Naive B cell (primary cell): ENCODE data around the gene NAPSA. TPM values are rescaled to one million over a fixed set of nuclear protein-coding genes. Genes with fewer than 3 reads are reported as not detected.
"Not testable (repeated sequence)": the region's sequence is repeated elsewhere in the genome, so short reads cannot be mapped to it uniquely, and the experiment has no call there.

Source experiments
- ATAC-seq, 2 donors: fragments of 150-1000 bp; cut with Tn5 transposase; 2 replicates each; pipeline ENCODE4 v1.10.0; 2021; ENCODE audit warnings: low read depth in 2 of 2, mild to moderate bottlenecking in 2 of 2, moderate library complexity in 2 of 2
- DNase-seq: peaks from one replicate; pipeline ENCODE4 v3.0.0; 2022
- H3K27ac Mint-ChIP-seq, 6 donors: one replicate each; pipeline ENCODE4 v1.8.0; 2020 to 2022; ENCODE audit warnings: mild to moderate bottlenecking in 6 of 6, mixed read lengths in 6 of 6, moderate library complexity in 5 of 6, inconsistent platforms in 2 of 6
- H3K27me3 Mint-ChIP-seq, 3 donors: one replicate each; pipeline ENCODE4 v1.8.0; 2021 to 2022; ENCODE audit warnings: mixed read lengths in 3 of 3, mild to moderate bottlenecking in 1 of 3
- H3K36me3 Mint-ChIP-seq, 2 donors: one replicate each; pipeline ENCODE4 v1.8.0; 2020 to 2022; ENCODE audit warnings: mixed read lengths in 2 of 2, inconsistent platforms in 1 of 2, mild to moderate bottlenecking in 1 of 2
- H3K4me1 Mint-ChIP-seq, 3 donors: one replicate each; pipeline ENCODE4 v1.8.0; 2020 to 2022; ENCODE audit warnings: mixed read lengths in 3 of 3, inconsistent platforms in 1 of 3, mild to moderate bottlenecking in 1 of 3, moderate library complexity in 1 of 3
- H3K4me3 Mint-ChIP-seq, 8 donors: one replicate each; pipeline ENCODE4 v1.8.0; 2020 to 2022; ENCODE audit warnings: mild to moderate bottlenecking in 8 of 8, mixed read lengths in 8 of 8, moderate library complexity in 8 of 8, inconsistent platforms in 2 of 8
- H3K9me3 Mint-ChIP-seq, 7 donors: one replicate each; pipeline ENCODE4 v1.8.0; 2020 to 2022; ENCODE audit warnings: mixed read lengths in 7 of 7, mild to moderate bottlenecking in 5 of 7, inconsistent platforms in 2 of 7, moderate library complexity in 1 of 7
- polyA plus RNA-seq, 6 donors: library from polyadenylated mRNA; unstranded; fragments of 300-500 nt; fragmentation: Illumina TruSeq; gene quantifications; one replicate each; pipeline ENCODE4 v1.2.3, GENCODE V29; 2021; ENCODE audit warnings: low read depth in 6 of 6

The NAPSA gene
- polyA plus RNA-seq, 6 donors from 2014 or later, result 0.38 to 1.8 (median 1.1) TPM; not detected in 1

DNA sequence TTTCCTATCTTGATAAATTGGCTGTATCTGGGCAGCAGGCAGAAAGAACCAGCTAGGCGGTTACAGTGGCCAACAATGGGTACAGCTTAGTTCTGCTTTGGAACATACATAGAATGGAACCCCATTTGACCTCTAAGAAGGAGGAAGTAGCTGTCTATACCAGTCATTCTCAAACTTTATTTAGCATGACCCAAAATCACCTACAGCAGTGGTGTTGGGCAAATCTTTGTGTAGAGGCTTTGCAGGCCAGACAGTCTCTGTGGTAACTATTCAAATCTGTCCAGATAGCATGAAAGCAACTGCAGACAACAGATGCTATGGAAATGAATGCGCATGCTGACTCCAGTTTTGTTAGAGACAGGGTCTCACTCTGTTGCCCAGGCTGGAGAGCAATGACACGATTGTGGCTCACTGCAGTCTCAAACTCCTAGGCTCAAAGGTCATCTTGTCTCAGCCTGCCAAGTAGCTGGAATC lies 24.3 kb downstream of the NAPSA start:
- DNase-seq, result peak; percentile 71
- peaks cover 37 to 83% (median 70%) of the 10 kb centered on the region in 3 donors for H3K4me1 Mint-ChIP-seq
- peak overlapping the region; percentile 71 to 98 (median 86) for H3K4me3 Mint-ChIP-seq
- H3K27ac Mint-ChIP-seq, result peak overlapping the region; percentile 47 to 97 (median 88)
- peak; percentile 55 to 57 for ATAC-seq
- H3K36me3 Mint-ChIP-seq, result peaks cover 9 to 15% of the 10 kb centered on the region in 2 donors
- H3K9me3 Mint-ChIP-seq, result peaks cover 0 to 4% (median 0%) of the 10 kb centered on the region in 7 donors
- no peaks in the 10 kb centered on the region for H3K27me3 Mint-ChIP-seq

DNA sequence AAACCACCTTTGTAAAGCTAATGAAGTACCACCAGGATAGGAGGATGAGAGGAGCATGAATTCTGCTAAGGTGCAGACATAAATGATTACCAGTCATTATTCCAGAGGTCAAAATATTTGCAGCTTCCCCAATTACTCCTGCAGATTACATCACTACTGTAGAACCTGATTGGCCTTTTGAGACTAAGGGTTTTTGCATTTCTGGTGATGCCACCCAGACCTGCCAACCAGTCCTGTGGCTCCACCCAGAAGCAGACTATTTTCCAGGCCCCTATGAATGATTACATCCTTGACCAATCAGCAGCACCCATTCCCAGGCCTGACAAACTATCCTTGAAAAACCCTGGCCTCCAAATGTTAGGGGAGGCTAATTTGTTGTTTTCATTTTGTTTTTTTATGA lies 25.1 kb downstream of the NAPSA start:
- peaks cover 0 to 4% (median 0%) of the 10 kb centered on the region in 7 donors for H3K9me3 Mint-ChIP-seq
- H3K36me3 Mint-ChIP-seq, result peaks cover 15 to 23% of the 10 kb centered on the region in 2 donors
- H3K27me3 Mint-ChIP-seq, result no peaks in the 10 kb centered on the region
- H3K4me3 Mint-ChIP-seq, result peak overlapping the region; percentile 60 to 98 (median 84)
- H3K4me1 Mint-ChIP-seq, result peaks cover 43 to 82% (median 75%) of the 10 kb centered on the region in 3 donors
- peak overlapping the region in 3 of 6 donors; percentile 47 to 93 (median 89) for H3K27ac Mint-ChIP-seq
- ATAC-seq, result no peak
- no peak for DNase-seq

DNA sequence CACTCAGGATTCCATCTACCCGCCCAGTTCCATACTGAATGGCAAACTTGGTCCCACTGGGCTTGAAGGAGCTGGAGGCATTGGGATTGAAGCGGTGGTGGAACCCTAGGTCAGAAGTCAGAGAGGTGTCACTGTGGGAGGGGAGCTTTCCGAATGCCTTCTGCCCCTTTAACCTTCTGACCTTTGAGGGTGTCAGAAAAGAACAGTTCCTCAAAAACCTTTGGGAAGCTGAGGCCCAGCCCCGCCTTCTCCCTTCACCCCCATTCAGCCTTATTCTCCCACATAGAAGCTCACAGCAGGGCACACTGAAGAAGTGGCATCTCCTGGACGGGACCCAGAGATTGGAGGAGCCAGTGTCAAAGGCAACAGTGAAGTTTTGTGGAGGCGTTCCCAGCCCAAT lies 28.4 kb downstream of the NAPSA start:
- H3K4me3 Mint-ChIP-seq, result peak overlapping the region in 3 of 8 donors; percentile 23 to 78 (median 57)
- peaks cover 57 to 88% (median 84%) of the 10 kb centered on the region in 3 donors for H3K4me1 Mint-ChIP-seq
- not testable (repeated sequence) for H3K9me3 Mint-ChIP-seq, DNase-seq, ATAC-seq, H3K27me3 Mint-ChIP-seq
- peak overlapping the region in 3 of 6 donors; percentile 51 to 54 (median 54) for H3K27ac Mint-ChIP-seq
- peaks cover 17 to 26% of the 10 kb centered on the region in 2 donors for H3K36me3 Mint-ChIP-seq

DNA sequence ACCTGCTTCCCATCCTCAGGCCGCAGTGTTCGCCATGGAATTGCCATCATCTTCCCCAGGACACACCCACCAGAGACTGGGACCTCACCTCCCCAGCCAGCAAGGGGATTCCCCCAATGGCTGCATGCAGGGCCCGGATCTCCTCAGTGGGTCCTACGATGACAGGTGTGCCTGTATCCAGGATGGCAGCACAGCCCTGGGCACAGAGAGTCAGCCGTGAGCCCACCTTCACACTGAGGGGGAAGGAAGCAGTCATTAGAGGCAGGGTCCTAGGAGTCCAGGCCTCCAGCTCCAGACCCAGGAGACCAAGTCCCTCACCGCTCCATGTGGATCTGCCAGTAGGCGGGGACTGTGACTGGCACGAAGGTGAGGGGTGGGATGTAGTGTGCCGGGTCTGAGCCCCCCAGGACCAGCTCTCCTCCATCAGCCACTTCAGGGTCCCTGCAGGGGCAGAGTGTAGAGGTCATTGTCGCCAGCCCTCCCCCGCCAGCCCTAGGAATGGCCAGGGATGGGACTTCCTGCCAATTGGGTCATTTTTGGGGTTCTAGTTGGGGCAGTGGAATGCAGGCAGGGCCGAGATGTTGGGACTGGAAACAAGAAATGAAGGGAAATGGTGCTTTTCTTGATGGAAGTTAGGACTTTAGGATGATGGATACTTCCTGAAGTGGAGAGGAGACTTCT lies 30.6 kb downstream of the NAPSA start:
- Mint-ChIP-seq H3K4me3 (peak overlapping the region in 7 of 8 donors; percentile 5 to 95 (median 86)), H3K4me1 (peaks cover 65 to 92% (median 87%) of the 10 kb centered on the region in 3 donors), H3K36me3 (peaks cover 13 to 26% of the 10 kb centered on the region in 2 donors), H3K9me3 (peaks cover 0 to 9% (median 0%) of the 10 kb centered on the region in 7 donors), H3K27ac (peak overlapping the region in 4 of 6 donors; percentile 56 to 85 (median 70)), H3K27me3 (no peaks in the 10 kb centered on the region)
- DNase-seq (no peak), ATAC-seq (no peak)

DNA sequence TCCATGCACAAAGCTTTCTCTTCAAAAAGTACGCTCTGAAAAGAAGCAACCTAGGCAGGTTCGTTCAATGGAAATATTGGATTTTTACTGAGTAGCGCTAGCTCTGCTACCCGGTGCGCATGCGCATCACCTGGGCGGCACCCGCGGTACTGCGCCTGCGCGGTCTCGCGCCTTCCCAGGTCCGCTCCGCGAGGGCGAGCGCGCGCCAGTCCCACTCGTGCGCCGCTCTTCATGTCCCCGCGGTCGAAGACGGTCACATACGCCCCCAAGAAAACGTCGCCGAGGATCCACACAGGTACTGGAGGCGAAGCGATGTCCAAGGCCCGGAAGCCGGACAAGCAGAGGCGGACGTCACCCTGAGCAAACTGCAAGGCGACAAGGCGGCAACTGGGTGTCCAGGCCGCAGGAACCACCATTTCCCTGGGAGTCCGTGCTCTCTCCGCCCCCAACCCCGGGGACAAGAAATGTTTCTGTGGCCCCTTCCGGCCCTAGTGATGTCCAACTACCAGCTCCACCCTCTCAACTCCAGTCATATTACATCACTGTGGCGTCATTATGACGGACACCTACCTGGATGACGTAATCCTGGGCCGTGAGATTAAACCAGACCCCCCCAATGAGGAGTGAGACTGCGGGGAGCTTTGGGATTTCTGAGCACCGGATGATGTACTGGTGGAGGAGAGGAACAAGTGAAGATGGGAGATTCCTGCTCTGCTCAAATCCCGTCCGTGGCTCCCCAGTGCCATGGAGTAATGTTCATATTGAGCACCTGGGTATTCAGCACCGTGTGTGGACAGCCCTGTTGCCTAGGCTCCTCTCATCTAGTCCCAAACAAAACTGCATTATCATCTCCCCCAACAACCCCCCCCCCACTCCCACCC lies 31.5 kb downstream of the NAPSA start:
- ATAC-seq, result peak in 1 of 2 donors; percentile 2
- no peak for DNase-seq
- peaks cover 0 to 6% (median 0%) of the 10 kb centered on the region in 3 donors for H3K27me3 Mint-ChIP-seq
- peaks cover 0 to 16% (median 5%) of the 10 kb centered on the region in 7 donors for H3K9me3 Mint-ChIP-seq
- peaks cover 68 to 93% (median 88%) of the 10 kb centered on the region in 3 donors for H3K4me1 Mint-ChIP-seq
- H3K4me3 Mint-ChIP-seq, result peak overlapping the region; percentile 86 to 95 (median 92)
- peak overlapping the region; percentile 85 to 98 (median 92) for H3K27ac Mint-ChIP-seq
- H3K36me3 Mint-ChIP-seq, result peaks cover 9 to 26% of the 10 kb centered on the region in 2 donors

DNA sequence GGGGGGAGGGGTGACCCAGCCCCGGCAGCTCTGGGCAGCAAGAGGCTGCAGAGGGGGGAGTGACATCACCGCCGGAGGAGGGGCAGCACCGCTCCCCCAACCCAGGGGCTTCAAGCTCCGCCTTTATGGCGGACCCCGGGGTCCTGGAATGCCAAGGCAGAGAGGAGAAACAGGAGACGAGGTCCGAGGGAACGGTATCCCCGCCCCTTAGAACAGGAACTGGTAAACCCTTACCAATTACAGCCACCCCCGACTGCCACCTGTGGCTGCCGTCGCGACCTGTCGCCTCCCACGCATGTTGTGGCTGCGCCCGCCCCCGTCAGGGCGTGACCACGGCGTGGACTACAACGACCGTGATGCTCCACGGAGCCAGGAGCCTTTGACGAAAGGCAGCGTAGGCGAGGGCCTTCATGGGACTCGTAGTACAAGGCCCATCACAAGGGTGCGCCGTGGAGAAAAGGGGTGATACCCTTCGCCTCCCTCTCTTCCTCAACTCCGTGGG lies 32.2 kb downstream of the NAPSA start:
- H3K4me3 Mint-ChIP-seq, result peak overlapping the region; percentile 86 to 95 (median 92)
- peaks cover 68 to 89% (median 84%) of the 10 kb centered on the region in 3 donors for H3K4me1 Mint-ChIP-seq

DNA sequence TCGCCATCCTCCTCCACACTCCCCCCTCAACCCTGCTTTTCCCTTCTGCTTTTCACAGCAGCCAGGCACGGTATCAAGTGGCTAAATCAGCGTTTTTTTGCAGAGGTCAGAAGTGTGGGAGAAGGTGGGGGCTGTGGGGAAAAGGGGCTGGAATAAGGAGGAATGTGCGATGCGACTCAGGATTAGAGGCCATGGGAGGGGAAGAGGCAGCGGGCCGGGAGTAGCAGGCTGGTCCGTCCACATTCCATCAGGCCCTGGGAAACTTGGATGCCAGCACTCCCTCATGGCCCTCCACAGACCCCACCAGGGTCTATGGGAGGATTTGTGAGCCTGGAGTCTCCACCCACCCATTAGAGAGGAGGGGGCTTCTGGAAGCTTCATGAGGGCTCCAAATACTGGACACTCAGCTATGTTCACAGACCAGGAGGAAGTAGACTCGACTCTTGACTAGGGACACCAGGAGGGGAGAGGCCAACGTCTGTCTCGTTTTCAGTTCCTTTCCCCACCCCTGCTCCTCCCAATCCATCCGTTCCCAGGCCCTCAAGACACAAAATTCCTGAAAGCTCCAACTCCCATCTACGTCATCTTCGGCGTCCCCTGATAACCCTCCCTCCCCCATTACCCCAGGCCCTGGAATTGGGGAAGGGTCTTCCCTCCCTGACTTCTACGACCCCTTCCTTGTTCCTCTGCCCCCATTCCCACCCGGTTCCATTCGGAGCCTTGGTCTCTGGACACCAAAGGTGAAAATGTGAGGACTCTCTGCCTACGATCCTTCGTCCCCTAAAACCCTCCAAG lies 33.0 kb downstream of the NAPSA start:
- peaks cover 72 to 89% (median 81%) of the 10 kb centered on the region in 3 donors for H3K4me1 Mint-ChIP-seq
- no peak for DNase-seq
- H3K27ac Mint-ChIP-seq, result peak overlapping the region; percentile 58 to 94 (median 84)

More for the DNA sequence above, 32.2 kb downstream of the NAPSA start:
- Mint-ChIP-seq H3K27ac (peak overlapping the region; percentile 85 to 98 (median 94)), H3K9me3 (peaks cover 0 to 16% (median 5%) of the 10 kb centered on the region in 7 donors), H3K27me3 (peaks cover 0 to 6% (median 0%) of the 10 kb centered on the region in 3 donors), H3K36me3 (peaks cover 9 to 26% of the 10 kb centered on the region in 2 donors)
- ATAC-seq (peak; percentile 60 to 61), DNase-seq (peak; percentile 88)

DNA sequence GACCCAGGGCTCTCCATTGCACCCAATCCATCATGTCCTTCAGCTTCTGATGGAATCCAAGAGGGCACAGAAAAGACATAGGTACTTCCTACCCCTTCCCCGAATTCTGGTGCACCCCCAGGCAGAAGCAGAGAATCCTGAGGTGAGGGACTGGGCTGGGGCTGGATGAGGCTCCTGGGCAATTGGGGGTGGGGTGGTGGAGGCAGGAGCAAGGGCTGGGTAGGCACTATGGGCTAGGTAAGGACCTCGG lies 33.5 kb downstream of the NAPSA start:
- peaks cover 72 to 89% (median 81%) of the 10 kb centered on the region in 3 donors for H3K4me1 Mint-ChIP-seq
- no peak for ATAC-seq
- H3K9me3 Mint-ChIP-seq, result peaks cover 0 to 19% (median 7%) of the 10 kb centered on the region in 7 donors
- H3K4me3 Mint-ChIP-seq, result peak overlapping the region; percentile 86 to 95 (median 90)
- peak overlapping the region in 3 of 6 donors; percentile 31 to 91 (median 85) for H3K27ac Mint-ChIP-seq
- no peak for DNase-seq
- H3K27me3 Mint-ChIP-seq, result peaks cover 4 to 16% (median 11%) of the 10 kb centered on the region in 3 donors
- H3K36me3 Mint-ChIP-seq, result peaks cover 9 to 27% of the 10 kb centered on the region in 2 donors

More for the DNA sequence above, 33.0 kb downstream of the NAPSA start:
- no peak for ATAC-seq
- peak overlapping the region; percentile 86 to 95 (median 92) for H3K4me3 Mint-ChIP-seq
- H3K9me3 Mint-ChIP-seq, result peaks cover 0 to 16% (median 7%) of the 10 kb centered on the region in 7 donors
- peaks cover 0 to 11% (median 5%) of the 10 kb centered on the region in 3 donors for H3K27me3 Mint-ChIP-seq
- peaks cover 9 to 27% of the 10 kb centered on the region in 2 donors for H3K36me3 Mint-ChIP-seq

DNA sequence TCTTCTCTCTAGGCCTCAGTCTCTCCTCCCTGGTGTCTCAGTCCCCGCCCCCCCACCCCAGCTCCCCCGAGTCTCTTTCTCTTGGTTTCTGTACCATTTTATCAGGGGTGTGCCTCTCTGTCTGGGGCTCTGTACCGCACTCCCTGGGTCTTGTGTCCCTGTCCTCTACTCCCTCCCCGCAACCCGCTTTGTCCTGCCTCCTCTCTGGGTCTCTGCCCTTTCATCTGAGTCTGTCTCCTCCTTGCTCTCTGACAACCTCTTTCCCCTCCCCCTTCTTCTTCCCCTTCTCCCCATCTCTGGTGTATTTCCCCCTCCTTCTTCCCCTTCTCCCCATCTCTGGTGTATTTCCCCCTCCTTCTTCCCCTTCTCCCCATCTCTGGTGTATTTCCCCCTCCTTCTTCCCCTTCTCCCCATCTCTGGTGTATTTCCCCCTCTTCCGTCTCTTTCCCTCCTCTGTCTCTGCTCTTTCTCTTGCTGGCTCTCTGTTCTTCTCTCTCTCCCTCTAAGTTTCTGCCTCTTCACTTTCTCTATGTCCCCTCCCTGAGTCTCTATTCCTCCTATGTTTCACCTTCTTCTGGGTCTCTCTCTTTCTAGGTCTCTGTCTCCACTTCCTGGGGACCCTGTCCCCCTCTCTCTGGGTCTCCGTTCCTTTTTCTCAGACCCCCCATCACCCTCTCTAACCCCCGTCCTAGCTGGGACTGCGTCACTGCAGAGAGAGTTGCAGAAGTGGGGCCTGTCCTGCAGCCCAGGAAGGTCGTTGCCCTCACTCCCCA lies 34.0 kb downstream of the NAPSA start:
- H3K27me3 Mint-ChIP-seq, result peaks cover 5 to 20% (median 13%) of the 10 kb centered on the region in 3 donors
- DNase-seq, result no peak
- H3K36me3 Mint-ChIP-seq, result peaks cover 9 to 28% of the 10 kb centered on the region in 2 donors
- H3K9me3 Mint-ChIP-seq, result peaks cover 0 to 21% (median 7%) of the 10 kb centered on the region in 7 donors
- peaks cover 77 to 89% (median 81%) of the 10 kb centered on the region in 3 donors for H3K4me1 Mint-ChIP-seq
- peak overlapping the region; percentile 76 to 96 (median 88) for H3K27ac Mint-ChIP-seq
- ATAC-seq, result no peak
- peak overlapping the region; percentile 86 to 95 (median 90) for H3K4me3 Mint-ChIP-seq

DNA sequence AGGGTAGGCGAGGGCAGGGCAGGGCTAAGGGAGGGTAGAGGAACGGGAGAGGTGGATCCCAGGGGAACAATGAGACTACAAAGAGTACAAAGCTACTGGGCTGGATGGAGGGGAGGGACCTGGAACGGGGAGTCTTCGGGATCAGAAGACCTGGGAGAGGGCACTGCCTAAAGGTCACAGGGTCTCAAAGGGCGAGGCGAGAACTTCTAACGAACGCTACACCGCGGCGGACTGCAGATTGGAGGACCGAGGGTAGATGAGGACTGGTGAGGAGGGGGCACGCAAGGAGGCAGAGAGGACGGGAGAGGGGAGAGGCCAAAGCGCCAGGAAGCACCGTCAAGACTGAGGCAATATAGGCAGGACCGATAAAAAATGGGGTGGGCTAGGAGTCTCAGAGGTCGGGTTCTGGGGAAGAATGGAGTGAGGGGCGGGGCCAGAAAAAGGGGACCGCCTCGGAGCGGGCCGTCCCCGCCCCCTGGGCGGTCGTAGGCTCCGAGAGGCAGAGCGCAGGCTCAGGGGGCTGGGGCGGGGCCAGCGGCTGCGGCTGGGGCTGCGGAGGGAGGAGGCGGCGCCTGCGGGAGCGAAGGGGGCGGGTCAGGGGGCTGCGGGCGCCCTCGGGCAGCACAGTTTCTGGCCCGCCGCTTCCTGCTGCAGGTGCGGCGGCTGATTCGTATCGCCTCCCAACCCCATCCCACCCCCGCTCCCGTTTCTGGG lies 34.9 kb downstream of the NAPSA start:
- ATAC-seq, result peak; percentile 31 to 40
- peaks cover 4 to 22% of the 10 kb centered on the region in 2 donors for H3K36me3 Mint-ChIP-seq
- peak; percentile 84 for DNase-seq
- H3K27me3 Mint-ChIP-seq, result peaks cover 5 to 20% (median 13%) of the 10 kb centered on the region in 3 donors
- peaks cover 73 to 82% (median 80%) of the 10 kb centered on the region in 3 donors for H3K4me1 Mint-ChIP-seq
- peaks cover 0 to 21% (median 7%) of the 10 kb centered on the region in 7 donors for H3K9me3 Mint-ChIP-seq
- peak overlapping the region; percentile 86 to 95 (median 90) for H3K4me3 Mint-ChIP-seq
- H3K27ac Mint-ChIP-seq, result peak overlapping the region; percentile 85 to 97 (median 96)

DNA sequence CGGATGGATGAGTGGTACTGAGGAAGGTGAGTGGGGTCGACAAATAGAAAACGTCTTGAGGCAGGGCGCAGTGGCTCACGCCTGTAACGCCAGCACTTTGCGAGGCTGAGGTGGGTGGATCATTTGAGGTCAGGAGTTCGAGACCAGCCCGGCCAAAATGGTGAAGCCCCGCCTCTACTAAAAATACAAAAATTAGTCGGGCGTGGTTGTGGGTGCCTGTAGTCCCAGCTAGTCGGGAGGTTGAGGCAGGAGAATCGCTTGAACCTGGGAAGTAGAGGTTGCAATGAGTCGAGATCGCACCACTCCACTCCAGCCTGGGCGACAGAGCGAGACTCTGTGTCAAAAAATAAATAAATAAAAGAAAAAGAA lies 35.5 kb downstream of the NAPSA start:
- peaks cover 0 to 16% of the 10 kb centered on the region in 2 donors for H3K36me3 Mint-ChIP-seq

More for the DNA sequence above, 35.5 kb downstream of the NAPSA start:
- Mint-ChIP-seq H3K4me1 (peaks cover 71 to 79% (median 78%) of the 10 kb centered on the region in 3 donors), H3K27ac (peak overlapping the region; percentile 85 to 98 (median 96)), H3K9me3 (peaks cover 0 to 21% (median 7%) of the 10 kb centered on the region in 7 donors), H3K27me3 (peaks cover 5 to 20% (median 13%) of the 10 kb centered on the region in 3 donors), H3K4me3 (peak overlapping the region; percentile 86 to 96 (median 92))
- DNase-seq, ATAC-seq: not testable (repeated sequence)
